ENCODE results near the gene NCOA5.

Gene NCOA5

DNA sequence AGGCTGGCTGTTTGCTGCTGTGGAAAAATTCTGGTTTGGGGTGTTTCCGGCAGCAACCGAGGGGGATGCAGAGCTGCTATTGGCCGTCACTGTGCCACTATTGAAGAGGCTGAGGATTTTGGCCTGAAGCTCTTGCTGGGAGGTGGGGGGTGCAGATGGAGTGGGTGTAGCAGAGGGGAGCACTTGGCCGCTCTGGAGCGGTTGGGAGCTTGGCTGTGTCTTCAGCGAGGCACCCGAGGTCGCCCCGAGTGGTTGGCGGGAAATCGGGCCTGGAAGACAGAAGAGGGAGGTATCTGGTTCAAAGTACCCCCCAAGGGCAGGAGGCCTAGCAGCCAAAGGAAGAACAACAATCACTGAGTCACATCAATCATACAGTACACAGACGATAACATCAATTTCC, 27.1 kb downstream of the NCOA5 start:
- CTCF ChIA-PET, result interaction anchor here (1.4 to 2.2 kb wide), 2 partner anchors 12 to 25 kb away, joined by 4 to 5 read pairs; no protein-coding TSS in a partner anchor
- POLR2A ChIA-PET, result no interaction called here
- no peak for TF ChIP-seq CTCF (IDR thresholded peaks at IDR 0.05; ENCODE audit: control extremely low read depth, extremely low read depth, low read depth, missing control alignments)
- no peak for DNase-seq (ENCODE audit: extremely low spot score)

GRCh38 chr20:46062151-46062550, 27.6 kb downstream of the NCOA5 start:
- no peak for TF ChIP-seq CTCF (IDR thresholded peaks at IDR 0.05; ENCODE audit: control extremely low read depth, extremely low read depth, low read depth, missing control alignments)
- CTCF ChIA-PET, result interaction anchor here (1.4 to 2.2 kb wide), 2 partner anchors 12 to 25 kb away, joined by 4 to 5 read pairs; no protein-coding TSS in a partner anchor

GRCh38 chr20:46060975-46061374, 28.8 kb downstream of the NCOA5 start:
- DNase-seq (ENCODE audit: extremely low spot score), result no peak
- no peak for TF ChIP-seq CTCF (IDR thresholded peaks at IDR 0.05; ENCODE audit: control extremely low read depth, extremely low read depth, low read depth, missing control alignments)
- ChIA-PET POLR2A (no interaction called here), CTCF (interaction anchor here (2.2 kb wide), 1 partner anchor 27 kb away, joined by 5 read pairs; no protein-coding TSS in a partner anchor)

More at GRCh38 chr20:46062151-46062550, 27.6 kb downstream of the NCOA5 start:
- no peak for DNase-seq (ENCODE audit: extremely low spot score)
- POLR2A ChIA-PET, result no interaction called here

DNA sequence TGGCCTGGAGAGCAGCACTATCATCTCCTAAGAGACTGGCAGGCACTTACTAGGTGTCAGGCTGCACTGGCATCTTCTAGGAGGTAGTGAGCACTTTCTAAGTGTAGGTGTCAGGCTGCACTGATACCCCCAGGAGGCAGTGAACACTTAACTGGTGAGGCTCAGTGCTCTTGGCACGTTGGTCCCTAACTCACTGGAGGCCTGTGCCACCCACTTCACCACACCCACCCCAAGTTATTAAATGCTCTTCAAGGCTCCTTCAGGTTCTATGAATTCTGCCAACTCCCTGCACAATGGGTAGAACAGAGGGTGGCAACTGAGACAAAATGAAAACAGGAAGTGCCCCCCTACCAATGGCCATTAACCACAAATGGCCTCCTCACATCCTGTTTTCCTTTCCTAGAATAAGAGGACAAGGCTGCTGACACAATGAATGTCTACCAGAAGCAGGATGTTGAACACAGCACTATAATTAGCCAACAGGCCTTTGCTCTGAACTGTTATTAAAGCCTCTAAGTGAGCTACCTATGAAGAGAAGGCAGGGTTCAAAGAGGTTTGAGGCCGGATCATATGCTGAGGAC, 29.4 kb downstream of the NCOA5 start:
- CTCF ChIA-PET, result interaction anchor here (0.6 to 2.2 kb wide), 3 partner anchors 8 to 38 kb away, joined by 3 to 5 read pairs (median 3); no protein-coding TSS in a partner anchor
- TF ChIP-seq CTCF (IDR thresholded peaks at IDR 0.05; ENCODE audit: control extremely low read depth, extremely low read depth, low read depth, missing control alignments), result no peak
- POLR2A ChIA-PET, result no interaction called here
- no peak for DNase-seq (ENCODE audit: extremely low spot score)

GRCh38 chr20:46058599-46059281, 31.0 kb downstream of the NCOA5 start:
- DNase-seq (ENCODE audit: extremely low spot score), result no peak

More at GRCh38 chr20:46058599-46059281, 31.0 kb downstream of the NCOA5 start:
- ChIA-PET CTCF (interaction anchor here (0.9 to 1.8 kb wide), 6 partner anchors 9 to 46 kb away, joined by 3 to 4 read pairs (median 3); partner anchors contain the start of gene SLC12A5), POLR2A (no interaction called here)
- no peak for TF ChIP-seq CTCF (IDR thresholded peaks at IDR 0.05; ENCODE audit: control extremely low read depth, extremely low read depth, low read depth, missing control alignments)
